Stimulated activated CD4-positive, alpha-beta T cell treated with anti-CD3 and anti-CD28 coated beads, Interleukin-1b, Interleukin-23, amount 100 ng/mL, for 24 hours (primary cell): ENCODE data around the gene LENG1.

Experiments used
- DNase-seq, 4 experiments: peaks; one replicate each; pipeline ENCODE4 v3.0.0-alpha.2; 2020; ENCODE audit warnings: low read depth in 4 of 4, low spot score in 1 of 4

LENG1 gene

DNA sequence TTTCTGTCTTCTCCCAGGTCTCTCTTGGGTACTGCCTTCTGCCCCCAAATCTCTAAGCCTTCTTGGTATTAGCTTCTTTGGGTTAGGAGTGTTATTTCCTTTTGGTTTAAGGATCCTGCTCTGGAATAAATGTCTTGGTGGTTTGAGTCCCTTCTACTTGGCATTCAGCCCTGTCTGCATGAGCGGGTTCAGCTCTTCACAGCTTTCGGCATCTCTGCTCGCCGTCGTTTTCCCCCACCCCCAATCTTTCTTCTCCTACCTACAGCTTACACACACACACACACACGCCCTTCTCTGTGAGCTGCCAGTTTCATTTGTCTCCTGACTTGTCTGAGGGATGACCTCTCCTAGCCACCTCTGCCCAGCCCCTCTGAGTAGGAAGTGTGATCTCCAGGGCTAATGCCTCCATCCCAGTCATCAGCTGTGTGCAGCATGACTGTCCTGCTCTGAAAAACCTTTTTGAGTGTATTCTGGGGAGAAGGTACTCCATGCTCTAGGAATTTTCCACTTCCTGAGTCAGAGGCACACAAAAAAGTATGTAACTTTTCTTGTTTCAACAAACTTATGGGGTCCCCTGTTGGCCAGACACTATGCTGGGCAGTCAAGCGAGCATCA, 17.2 kb downstream of the LENG1 start:
- no peak for DNase-seq

DNA sequence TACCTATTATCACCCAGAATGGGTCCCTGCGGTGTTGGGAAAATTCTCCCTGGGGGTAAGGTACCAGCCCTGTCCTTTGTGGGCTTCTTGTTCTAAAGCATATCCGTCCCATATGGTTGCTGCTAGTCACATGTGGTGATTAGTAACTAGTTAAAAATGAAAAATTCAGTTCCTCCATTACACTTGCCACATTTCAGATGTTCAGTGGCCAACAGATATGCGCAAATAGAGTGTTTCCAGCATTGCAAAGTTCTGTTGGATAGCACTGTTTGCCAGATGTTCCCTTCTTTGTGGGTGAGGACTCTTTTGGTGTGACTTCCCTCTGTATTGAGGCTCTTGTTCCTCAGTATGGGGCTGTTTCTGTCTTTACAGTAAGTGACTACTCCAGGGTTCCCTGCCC, 18.2 kb downstream of the LENG1 start:
- DNase-seq = no peak

DNA sequence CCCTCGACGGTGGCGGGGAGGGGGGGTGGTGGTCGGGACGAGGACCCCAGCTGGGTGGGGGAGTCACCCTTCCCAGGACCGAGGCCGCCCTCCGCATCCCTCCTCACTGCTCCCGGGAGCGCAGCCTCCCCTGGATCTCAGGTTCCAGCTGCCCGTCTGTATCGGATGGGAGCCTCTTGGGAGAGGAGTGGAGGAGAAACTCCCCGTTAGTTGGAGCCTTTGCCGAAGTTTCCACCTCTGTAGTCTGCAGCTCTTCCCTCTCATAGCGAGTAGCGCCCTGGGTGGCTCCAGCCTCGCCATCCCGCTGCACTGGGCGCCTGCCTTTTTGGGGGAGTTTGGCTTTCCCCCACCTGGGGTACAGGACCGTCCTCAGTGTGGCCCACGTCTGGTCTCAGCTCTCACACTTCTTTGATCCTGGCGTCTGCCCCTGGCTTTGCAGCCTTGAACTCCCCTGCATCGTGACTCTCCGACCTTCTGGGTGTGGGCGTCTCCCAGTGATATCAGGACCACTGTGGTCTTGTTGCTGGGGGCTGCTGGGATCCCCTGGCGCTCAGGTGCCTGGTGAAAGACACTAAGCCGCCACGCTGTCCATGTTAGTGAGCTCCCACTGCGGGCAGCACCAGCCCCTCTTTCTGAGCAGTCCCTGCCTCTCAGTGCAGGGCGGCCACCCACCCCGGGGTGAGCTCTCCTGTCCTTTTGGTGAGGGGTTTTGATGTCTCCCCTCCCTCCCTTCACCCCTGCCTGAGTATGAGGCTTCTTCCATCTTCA, 20.8 kb downstream of the LENG1 start:
- DNase-seq = no peak

DNA sequence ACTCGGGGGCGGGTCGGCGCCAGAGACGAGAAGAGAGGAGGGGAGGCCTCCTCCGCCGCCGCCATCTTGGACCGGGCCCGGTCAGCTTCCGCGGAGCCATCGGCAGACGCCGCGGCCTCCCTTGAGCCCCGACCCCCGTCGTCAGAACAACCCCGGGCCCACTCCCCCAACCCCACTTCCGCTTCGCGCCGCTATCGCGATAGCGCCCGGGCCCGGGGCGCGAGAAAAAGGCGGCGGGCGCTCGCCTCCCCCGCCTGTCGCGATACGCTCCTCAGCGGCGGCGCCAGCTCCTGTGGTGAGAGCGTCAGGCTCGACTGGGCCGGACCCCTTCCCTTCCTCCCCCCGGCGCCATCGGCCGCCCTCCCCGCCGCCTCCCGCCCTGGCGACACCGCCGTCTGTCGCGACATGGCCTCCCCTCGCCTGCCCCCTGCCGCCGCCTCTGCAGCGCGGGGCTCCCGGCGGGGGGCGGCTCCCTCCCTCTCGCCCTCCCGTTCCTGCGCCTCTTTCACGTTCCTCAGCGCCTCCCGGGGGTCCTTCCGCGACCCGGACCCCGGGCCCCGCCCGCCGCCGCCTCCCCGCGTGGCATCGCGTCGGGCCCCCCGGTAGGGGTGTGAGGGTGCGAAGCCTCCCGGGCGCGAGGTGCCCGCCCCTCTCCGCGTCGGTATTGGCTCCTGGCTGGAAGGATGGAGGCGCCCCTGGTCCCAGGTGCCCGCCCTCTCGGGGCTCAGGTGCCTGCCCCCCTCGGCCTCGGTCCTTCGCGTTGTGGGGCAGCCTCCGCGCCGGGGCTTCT, 21.6 kb downstream of the LENG1 start, which contains the start of gene CNOT3:
Gene CNOT3, plus strand, starts transcription at position 64 of the 790 bp plus-strand sequence. CDS start 5,217 bp downstream, outside the sequence.
- no peak for DNase-seq

DNA sequence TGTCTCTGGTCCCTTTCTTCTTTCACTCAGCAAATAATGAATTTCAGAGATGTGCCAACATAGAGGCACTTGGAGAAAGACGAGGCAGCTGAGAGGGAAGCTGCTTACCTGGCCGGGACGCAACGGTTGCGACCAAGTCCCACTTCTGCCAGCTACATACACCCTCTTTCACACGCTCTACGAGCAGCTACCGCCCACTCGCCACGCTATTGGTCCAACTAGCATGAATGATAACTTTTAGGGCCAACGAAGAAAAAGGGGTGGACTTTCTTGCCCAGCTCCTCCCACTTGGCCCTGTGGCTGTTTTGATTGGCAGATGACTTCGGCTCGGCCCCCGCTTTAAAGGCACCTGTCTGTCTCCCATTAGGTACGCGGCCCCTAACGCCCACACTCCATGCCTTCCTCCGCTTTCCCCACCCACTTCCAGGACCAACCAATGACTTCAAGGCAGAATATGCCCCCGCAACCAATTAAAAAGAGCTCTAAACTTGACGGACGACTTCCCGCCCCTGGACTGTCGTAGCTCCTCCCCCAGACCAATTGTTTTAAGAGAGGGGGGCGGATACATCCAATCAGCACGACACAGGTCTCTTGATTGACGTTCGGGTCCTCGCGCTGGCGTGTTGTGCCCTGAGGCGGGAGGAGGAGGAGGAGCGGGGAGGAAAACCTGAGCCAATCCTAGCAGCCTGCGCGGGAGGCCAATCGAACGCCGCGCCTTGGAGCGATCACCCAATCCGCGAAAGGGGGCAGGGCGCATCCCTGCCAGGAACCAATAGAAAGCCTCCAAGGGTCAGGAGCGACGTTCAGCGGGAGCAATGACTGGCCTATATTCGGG, 22.4 kb downstream of the LENG1 start:
- DNase-seq = peak; percentile 92 to 97 (median 96)

DNA sequence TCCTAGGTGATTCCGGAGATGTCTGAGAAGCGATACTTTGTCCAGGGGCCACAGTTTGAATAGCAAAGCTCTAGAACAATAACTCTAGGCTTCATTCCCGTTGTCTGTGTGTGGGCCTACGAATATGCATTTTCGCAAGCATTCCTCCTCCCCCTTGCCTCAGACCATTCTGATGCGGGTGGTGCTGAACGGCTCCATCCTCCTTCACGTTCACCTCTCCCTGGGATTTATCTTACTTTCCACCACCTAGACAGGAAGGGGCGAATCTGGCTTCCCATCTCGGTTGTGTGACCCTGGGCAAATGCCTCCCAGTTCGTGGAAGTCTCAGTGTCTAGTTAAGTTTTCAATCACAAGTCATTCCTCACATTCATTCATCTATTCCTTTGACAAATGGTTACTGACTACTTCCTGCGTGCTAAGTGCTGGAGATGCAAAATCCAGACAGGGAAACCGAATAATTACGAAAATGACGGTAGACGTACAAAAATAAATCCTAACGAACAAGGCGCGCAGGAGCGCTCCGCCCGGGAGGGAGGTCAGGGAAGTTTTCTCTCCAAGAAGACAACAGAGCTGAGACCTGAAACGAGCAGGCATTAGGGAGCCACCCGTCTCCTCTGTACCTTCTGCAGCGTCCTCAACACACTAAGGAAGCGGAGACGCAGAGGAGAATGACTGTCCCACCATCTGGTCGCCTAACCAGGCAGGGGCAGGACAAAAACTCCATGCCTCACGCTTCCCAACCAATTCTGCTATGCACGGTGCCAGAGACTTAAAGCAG, 23.2 kb downstream of the LENG1 start:
- no peak for DNase-seq

DNA sequence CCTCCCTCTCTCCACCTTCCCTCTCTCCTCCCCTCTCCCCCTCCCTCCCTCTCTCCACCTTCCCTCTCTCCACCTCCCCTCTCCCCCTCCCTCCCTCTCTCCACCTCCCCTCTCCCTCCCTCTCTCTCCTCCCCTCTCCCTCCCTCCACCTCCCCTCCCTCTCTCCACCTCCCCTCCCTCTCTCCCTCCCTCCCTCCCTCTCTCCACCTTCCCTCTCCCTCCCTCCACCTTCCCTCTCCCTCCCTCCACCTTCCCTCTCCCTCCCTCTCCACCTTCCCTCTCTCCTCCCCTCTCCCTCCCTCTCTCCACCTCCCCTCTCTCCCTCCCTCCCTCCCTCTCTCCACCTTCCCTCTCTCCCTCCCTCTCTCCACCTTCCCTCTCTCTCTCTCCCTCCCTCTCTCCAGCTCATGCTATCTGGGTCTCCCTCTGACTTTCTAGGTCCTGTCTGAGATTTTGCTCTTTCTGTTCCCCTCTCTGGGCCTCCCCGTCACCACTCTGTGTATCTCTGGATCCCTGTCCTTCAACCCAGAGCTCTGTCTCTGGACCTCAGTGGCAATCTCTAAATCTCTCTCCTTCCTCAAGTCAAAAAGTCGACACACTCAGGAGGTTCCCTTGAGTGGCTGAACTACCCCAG, 25.4 kb downstream of the LENG1 start:
- no peak for DNase-seq

DNA sequence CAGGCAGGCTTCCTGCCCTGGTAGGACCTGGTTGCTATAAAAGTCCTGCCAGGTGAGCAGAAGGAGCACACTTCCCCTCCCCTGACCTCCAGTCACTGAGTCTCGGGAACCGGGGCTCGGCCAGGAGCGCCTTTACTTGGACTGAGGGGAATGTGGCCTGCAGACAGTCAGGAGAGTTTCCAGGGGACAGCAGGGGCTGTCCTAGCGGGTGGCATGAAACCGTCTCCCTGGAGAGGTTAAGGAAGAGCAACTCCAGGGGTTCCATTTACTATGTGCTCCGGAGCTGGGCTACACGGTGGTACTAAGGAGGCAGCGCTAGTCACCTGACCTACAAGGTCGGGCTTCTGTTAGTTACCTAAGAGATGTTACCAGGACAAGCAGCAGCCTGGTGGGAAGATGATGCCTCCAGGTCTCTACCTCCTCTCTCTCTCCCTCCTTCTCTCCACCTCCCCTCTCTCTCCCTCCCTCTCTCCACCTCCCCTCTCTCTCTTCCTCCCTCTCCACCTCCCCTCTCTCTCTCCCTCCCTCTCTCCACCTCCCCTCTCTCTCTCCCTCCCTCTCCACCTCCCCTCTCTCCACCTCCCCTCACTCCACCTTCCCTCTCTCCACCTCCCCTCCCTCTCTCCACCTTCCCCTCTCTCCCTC, 26.1 kb downstream of the LENG1 start:
- DNase-seq = no peak

DNA sequence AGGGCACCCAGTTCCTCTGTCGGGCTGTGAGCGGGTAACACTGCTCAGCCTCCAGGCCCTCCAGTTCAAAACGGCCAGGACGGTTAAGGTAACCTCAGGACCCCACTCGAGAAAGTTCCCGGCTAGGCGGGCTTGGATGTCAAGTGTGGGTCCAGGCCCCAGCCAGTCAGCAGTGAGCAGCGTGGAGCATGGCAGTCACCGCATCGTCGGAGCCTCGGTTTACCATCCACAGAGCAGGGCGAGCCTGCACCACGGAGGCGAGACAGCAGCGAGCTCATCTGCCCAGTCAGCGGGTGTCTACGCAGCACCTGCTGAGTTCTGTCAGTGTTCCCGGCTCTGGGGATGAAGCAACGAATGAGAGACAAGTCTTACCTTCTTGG, 29.9 kb downstream of the LENG1 start:
- no peak for DNase-seq

DNA sequence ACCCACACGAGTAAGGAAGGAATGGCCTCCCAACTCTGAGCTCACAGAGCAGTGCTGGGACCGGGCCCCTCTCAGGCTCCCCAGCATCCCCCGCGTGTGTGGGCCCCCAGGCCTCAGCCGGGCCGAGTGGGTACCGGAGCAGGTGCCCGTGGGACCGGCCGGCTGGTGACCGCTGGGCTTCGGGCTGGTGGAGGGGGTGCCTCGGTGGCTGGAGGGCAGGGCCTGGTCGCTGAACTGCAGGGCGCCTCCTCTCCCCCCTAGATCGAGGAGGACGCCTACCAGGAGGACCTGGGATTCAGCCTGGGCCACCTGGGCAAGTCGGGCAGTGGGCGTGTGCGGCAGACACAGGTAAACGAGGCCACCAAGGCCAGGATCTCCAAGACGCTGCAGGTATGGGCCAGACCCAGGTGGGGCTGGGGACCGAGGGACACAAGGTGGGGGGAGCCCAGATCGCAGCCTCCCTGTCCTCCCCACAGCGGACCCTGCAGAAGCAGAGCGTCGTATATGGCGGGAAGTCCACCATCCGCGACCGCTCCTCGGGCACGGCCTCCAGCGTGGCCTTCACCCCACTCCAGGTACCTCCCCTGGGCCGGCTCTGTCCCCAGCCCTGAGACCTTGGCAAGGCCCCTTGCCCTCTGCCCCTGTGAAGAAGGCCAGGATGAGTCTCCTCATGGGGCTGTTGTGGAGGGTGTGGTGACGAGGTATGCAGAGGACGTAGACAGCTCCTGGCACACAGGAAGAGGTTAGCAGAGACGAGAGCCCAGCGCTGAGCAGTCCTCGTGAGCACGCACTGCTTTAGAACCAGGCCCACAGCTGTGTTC, 30.5 kb downstream of the LENG1 start:
- DNase-seq = no peak

DNA sequence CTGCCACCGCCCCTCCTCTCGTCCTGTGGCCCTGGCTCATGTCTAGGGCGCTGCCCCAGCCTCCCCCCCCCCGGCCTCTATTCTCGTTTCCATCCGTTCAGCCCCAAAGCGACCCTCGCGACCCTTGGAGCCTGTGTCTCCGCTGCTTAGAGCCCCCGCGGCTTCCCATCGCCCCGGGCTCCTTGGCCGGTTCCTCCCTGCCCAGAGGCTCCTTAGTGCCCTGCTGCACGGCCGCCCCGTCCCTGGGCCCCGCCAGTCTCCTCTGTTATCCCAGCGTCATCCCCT, 31.1 kb downstream of the LENG1 start:
- no peak for DNase-seq

DNA sequence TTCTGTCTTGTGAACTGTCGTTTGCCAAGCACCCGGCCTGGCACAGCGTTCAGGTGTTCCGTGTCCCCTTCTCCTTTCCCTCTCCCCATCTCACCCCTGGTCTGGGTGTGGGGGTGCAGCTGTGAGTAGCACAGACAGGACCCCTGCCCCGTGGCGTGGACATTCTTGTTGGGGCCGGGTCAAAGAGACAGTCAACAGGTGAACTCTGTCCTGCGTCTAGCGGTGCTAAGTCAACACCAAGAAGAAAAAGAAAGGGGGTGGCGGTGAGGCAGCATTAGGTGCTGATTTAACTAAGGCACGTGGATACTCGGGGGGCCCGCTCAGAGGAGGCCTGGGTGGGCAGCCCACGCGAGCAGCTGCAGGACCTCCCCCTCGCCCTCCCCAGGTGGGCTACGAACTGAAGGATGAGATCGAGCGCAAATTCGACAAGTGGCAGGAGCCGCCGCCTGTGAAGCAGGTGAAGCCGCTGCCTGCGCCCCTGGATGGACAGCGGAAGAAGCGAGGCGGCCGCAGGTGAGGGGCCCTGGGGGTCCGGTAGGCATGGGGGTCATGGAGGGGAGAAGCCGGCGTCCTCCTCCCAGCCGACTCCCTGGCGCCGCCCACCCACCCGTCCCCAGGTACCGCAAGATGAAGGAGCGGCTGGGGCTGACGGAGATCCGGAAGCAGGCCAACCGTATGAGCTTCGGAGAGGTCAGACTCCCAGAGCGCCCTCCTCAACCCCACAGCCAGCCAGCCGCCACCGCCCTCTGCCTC, 31.7 kb downstream of the LENG1 start:
- no peak for DNase-seq

DNA sequence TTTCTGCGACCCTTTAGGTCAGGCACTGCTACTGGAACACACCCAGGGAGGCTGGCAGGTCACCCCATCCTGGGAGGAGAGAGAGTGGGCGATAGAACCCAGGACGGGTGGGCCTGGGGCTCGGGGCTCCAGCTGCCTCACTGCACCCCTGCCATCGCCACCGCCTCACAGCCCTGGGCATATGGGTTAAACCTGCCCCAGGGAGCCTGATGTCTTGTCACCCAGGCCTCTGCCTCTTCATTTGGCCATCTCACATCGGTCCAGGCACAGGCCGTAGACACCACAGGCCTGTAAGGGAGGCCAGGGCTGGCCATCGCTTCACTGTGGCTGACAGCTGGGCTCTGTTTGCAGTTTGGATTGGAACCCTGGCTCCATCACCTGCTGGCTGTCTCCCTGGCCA, 33.8 kb downstream of the LENG1 start:
- DNase-seq = no peak

DNA sequence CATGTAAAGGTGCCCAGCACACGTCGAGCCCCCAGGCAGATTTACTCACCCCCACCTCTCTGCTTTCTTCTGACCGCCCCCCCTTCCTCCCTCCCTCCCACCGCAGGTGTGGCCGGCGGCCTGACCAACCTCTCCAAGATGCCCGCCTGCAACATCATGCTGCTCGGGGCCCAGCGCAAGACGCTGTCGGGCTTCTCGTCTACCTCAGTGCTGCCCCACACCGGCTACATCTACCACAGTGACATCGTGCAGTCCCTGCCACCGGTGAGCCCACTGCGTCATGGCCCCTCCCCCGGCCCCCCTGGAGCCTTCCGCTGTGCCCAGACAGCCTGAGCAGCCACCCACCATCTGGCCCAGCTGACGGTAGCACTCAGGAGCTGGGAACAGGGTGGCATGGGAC, 35.1 kb downstream of the LENG1 start:
- DNase-seq = no peak

DNA sequence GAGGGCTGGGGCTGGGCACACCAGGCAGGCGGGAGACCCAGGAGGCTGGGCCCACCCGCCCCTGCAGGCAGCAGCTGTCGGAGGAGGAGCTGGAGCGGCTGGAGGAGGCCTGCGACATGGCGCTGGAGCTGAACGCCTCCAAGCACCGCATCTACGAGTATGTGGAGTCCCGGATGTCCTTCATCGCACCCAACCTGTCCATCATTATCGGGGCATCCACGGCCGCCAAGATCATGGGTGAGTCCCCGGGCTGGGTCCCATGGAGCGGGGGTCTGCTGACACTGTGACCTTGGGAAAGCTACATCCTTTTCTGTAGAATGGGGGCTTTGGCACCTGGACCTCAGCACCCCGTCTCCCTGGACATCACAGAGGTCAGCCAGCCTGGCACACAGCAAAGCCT, 35.8 kb downstream of the LENG1 start:
- no peak for DNase-seq

DNA sequence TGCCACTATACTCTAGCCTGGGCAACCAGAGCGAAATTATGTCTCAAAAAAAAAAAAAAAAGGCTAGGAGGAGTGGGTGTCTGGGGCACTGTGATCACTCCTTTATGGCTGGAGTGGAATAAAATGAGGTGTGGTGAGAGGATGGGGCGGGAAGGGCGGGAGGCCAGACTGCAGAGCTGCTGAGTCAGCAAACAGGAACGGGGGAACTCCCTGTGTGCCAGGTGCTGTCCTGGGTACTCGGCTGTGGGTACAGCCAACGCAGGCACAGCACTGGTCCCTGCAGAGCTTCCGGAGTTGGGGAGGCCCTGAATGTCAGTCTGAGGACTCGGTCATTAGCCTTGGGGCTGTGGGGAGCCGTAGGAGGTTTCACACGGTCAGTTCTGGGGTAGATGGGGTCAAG, 38.3 kb downstream of the LENG1 start:
- no peak for DNase-seq

DNA sequence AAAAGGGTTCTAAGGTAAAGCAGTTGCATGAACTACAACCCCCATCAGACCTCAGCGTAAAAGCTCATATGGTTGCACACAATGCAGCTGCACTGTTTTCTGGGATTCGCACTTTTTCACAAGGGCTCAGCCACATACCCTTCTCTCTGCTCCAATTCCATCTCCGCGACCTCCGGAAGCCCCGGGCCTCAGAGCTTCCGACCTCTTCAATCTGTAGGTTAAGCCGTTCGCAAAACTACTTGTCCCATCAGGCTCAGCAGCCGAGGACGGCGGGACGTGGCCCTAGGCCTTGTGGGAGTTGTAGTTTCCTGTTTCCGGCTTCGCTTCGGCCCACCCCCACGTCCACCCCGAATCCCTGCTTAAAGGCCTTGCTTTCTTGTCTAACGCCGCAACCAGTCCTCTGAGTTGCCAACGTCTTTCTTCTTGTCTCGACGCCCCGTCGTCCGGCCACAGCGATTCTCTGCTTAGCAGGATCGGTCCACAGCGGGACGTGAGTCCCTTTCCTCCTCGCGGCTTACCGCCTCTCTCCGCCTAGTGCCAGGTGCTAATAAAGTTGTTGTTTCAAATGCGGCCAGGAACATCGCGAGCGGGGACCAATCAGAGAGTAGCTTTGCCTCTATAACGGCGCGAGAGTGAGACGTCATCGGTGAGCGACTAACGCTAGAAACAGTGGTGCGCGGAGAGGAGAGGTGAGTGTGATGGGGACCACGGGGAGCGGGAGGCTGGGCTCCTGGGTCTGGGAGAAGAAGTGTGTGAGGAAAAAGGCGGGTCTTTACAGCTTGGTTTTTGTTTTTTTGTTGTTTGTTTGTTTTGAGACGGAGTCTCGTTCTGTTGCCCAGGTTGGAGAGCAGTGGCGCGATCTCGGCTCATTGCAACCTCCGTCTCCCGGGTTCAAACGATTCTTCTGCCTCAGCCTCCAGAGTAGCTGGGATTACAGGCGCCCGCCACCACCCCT, 44.1 kb downstream of the LENG1 start, which contains the start of the genes PRPF31 and TFPT:
Gene PRPF31, plus strand, starts transcription at position 646 of the 955 bp plus-strand sequence. CDS start 2,525 bp downstream, outside the sequence.
Gene TFPT, minus strand, starts transcription at position 549 of the 955 bp plus-strand sequence. Its CDS starts 388 bp downstream, at position 161.
- peak; percentile 92 to 98 (median 96) for DNase-seq
